Activated B cell treated with CpG ODN at 0.5 μM for 24 hours (primary cell): ENCODE measurements around the gene SYCE1. TPM values are rescaled to one million over a fixed set of nuclear protein-coding genes. Genes with fewer than 3 reads are reported as not detected.

Experiments used
- ATAC-seq: fragments of 200-7000 bp; cut with Tn5 transposase; one replicate; pipeline ENCODE4 v1.10.0; 2021; ENCODE audit warnings: low read depth, mild to moderate bottlenecking, moderate library complexity
- CTCF ChIA-PET: fragments of 350-600 bp; sonication (Branson Sonifier 250); formaldehyde crosslinking; loops from one replicate; lab custom pipeline; 2021; ENCODE audit warnings: antibody characterized with exemption; lab: Charles Lee
- POLR2A ChIA-PET: fragments of 350-600 bp; sonication (Branson Sonifier 250); formaldehyde crosslinking; loops from one replicate; lab custom pipeline; 2021; ENCODE audit warnings: antibody characterized with exemption; lab: Charles Lee
- DNase-seq: peaks from one replicate; pipeline ENCODE4 v3.0.0; 2022
- H3K27ac Mint-ChIP-seq: one replicate; pipeline ENCODE4 v1.8.0; 2020; ENCODE audit warnings: mixed read lengths
- H3K27me3 Mint-ChIP-seq: one replicate; pipeline ENCODE4 v1.8.0; 2021; ENCODE audit warnings: mixed read lengths
- H3K36me3 Mint-ChIP-seq: one replicate; pipeline ENCODE4 v1.8.0; 2021; ENCODE audit warnings: low read depth, mixed read lengths
- H3K4me1 Mint-ChIP-seq: one replicate; pipeline ENCODE4 v1.8.0; 2021; ENCODE audit warnings: mixed read lengths
- H3K4me3 Mint-ChIP-seq: one replicate; pipeline ENCODE4 v1.8.0; 2020; ENCODE audit warnings: mild to moderate bottlenecking, mixed read lengths
- H3K9me3 Mint-ChIP-seq: one replicate; pipeline ENCODE4 v1.8.0; 2020; ENCODE audit warnings: mixed read lengths
- intact Hi-C: fragments of 100-400 bp; cut with micrococcal nuclease; formaldehyde crosslinking; loops from one replicate; pipeline ENCODE4 v1.15.1; 2024
- total RNA-seq: library from RNA; stranded (reverse); gene quantifications from 2 replicates; pipeline ENCODE4 v1.2.3, GENCODE V29; 2022
- TF ChIP-seq, protein P1 (sequence below): fragments of 200-600 bp; IDR thresholded peaks from one replicate; pipeline ENCODE4 v1.8.0; 2022; ENCODE audit warnings: antibody characterized with exemption, mild to moderate bottlenecking

The SYCE1 gene
- total RNA-seq, 1 donor from 2014 or later: not detected

DNA sequence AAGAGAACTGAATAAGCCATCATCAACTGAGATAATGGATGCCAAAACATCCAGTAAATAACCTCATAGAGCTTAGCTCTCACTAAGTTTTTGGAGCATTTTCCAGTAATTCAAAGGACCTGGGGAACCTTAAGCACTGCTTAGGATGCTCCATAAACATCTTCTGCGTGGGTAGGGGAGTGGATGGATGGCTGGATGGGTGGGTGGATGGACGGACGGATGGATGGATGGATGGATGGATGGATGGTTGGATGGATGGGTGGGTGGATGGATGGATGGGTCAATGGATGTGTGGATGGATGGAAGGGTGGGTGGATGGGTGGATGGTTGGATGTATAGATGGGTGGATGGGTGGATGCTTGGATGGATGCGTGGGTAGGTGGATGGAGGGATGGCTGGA lies 29.2 kb downstream of the SYCE1 start:
- Mint-ChIP-seq H3K4me3 (no peak overlapping the region), H3K36me3 (no peaks in the 10 kb centered on the region), H3K9me3 (no peaks in the 10 kb centered on the region), H3K27me3 (peaks cover 6% of the 10 kb centered on the region), H3K4me1 (no peaks in the 10 kb centered on the region), H3K27ac (no peak overlapping the region)
- no peak for DNase-seq
- no peak for ATAC-seq
- intact Hi-C loops: no loop called here
- ChIA-PET CTCF (no interaction called here), POLR2A (no interaction called here)
- TF ChIP-seq, protein P1, sequence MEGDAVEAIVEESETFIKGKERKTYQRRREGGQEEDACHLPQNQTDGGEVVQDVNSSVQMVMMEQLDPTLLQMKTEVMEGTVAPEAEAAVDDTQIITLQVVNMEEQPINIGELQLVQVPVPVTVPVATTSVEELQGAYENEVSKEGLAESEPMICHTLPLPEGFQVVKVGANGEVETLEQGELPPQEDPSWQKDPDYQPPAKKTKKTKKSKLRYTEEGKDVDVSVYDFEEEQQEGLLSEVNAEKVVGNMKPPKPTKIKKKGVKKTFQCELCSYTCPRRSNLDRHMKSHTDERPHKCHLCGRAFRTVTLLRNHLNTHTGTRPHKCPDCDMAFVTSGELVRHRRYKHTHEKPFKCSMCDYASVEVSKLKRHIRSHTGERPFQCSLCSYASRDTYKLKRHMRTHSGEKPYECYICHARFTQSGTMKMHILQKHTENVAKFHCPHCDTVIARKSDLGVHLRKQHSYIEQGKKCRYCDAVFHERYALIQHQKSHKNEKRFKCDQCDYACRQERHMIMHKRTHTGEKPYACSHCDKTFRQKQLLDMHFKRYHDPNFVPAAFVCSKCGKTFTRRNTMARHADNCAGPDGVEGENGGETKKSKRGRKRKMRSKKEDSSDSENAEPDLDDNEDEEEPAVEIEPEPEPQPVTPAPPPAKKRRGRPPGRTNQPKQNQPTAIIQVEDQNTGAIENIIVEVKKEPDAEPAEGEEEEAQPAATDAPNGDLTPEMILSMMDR: no peak

DNA sequence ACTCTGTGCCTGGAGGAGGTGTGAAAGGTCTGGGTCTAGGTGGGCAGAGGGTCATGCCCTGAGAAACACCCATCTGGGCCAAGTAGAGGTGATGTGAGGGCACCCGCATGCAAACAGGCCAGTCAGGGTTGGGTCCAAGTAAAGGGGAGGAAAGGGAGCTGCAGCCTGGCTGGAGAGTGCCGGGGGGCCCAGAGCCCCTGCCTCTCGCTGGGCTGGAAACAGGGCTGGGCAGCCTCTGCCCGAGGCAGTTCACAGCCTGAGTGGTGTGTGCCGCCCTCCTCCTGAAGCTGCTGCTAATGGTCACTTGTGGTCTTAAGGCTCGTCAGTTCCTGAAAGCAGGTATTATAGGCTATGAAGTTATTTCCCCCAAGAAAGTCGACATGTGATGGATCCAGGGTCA lies 31.0 kb downstream of the SYCE1 start:
- no peak for DNase-seq
- ChIA-PET CTCF (no interaction called here), POLR2A (no interaction called here)
- peaks cover 6% of the 10 kb centered on the region for H3K4me1 Mint-ChIP-seq
- intact Hi-C loops: no loop called here
- no peaks in the 10 kb centered on the region for H3K9me3 Mint-ChIP-seq
- no peak for ATAC-seq
- TF ChIP-seq, protein P1: no peak
- H3K27ac Mint-ChIP-seq: no peak overlapping the region
- no peak overlapping the region for H3K4me3 Mint-ChIP-seq
- peaks cover 21% of the 10 kb centered on the region for H3K27me3 Mint-ChIP-seq
- no peaks in the 10 kb centered on the region for H3K36me3 Mint-ChIP-seq

DNA sequence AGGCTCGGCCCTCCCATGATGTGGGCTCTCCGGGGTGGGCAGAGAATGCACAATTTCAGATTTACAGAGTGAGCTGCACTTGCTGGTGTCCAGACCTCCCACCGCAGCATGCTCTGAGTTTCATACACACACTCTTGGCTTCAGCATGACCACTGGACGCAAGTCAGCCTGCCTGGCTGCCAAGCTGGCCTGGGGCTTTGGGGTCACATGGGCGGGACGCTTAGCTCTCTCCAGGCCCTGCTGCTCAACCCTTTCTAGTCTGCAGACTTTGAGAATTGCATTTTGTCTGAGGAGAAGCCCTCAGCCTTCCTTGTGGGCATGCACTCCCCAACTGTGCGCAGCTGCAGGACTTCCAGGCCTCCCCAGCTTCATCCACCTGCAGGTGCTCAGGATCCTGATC lies 32.5 kb downstream of the SYCE1 start:
- ChIA-PET CTCF (no interaction called here), POLR2A (no interaction called here)
- Mint-ChIP-seq H3K27ac (no peak overlapping the region), H3K9me3 (no peaks in the 10 kb centered on the region), H3K4me1 (peaks cover 13% of the 10 kb centered on the region), H3K4me3 (no peak overlapping the region), H3K36me3 (no peaks in the 10 kb centered on the region), H3K27me3 (peaks cover 30% of the 10 kb centered on the region)
- intact Hi-C loops: no loop called here
- ATAC-seq: no peak
- TF ChIP-seq, protein P1: no peak
- DNase-seq: no peak

DNA sequence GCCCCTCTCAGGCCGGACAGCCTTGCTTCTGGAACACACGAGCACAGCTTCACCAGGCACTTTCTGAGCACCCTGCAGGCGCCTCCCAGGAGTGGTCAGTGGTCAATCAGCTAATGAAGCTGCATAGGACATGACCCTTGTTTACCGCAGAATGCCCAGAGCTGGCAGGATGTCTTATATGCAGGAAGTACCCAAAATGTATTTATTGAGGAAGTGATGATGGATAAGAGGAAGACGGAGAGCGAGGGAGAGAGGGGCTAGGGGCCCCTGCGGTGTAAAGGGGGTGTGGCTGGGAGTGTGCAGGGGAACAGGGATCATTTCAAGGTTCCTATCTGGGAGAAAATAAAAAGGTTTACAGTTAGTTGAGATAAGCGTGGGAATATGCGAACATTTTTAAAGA lies 34.9 kb downstream of the SYCE1 start:
- POLR2A ChIA-PET: no interaction called here
- Mint-ChIP-seq H3K27ac (no peak overlapping the region), H3K27me3 (peaks cover 42% of the 10 kb centered on the region), H3K4me3 (no peak overlapping the region), H3K4me1 (peaks cover 13% of the 10 kb centered on the region), H3K36me3 (no peaks in the 10 kb centered on the region), H3K9me3 (no peaks in the 10 kb centered on the region)
- DNase-seq: no peak
- TF ChIP-seq, protein P1: no peak
- ATAC-seq: no peak
- intact Hi-C loops: no loop called here
- CTCF ChIA-PET: no interaction called here

DNA sequence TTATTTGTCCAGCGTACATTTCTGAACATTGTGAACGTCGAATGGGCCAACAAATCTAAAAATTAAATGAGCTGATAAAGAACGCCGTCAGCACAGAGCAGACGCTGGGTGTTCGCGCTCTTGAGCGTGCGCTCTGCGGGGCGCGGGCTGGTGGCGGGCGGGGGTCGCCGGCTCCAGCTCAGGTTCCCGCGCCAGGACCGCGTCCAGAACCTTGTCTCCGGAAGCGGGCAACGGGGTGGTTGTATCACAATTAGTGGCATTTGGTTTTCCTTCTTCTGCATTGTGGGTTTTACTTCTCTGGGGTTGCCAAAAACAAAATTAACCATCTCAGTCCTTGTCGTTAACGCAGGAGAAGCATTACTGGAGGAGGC lies 35.8 kb downstream of the SYCE1 start:
- Mint-ChIP-seq H3K36me3 (no peaks in the 10 kb centered on the region), H3K27ac (no peak overlapping the region), H3K4me1 (peaks cover 13% of the 10 kb centered on the region), H3K27me3 (peaks cover 43% of the 10 kb centered on the region), H3K9me3 (no peaks in the 10 kb centered on the region), H3K4me3 (no peak overlapping the region)
- intact Hi-C loops: no loop called here
- ATAC-seq: no peak
- DNase-seq: no peak
- CTCF ChIA-PET: no interaction called here
- TF ChIP-seq, protein P1: no peak
- POLR2A ChIA-PET: no interaction called here
